Hematopoietic multipotent progenitor cell treated with erythropoietin and hydrocortisone succinate and interleukin-3 and kit ligand, for 17 days (in vitro differentiated cells): ENCODE results near the gene PET100.

Experiments used
- DNase-seq: peaks from one replicate; pipeline ENCODE4 v3.0.0-alpha.2; 2015; ENCODE audit warnings: low spot score

PET100 gene

DNA sequence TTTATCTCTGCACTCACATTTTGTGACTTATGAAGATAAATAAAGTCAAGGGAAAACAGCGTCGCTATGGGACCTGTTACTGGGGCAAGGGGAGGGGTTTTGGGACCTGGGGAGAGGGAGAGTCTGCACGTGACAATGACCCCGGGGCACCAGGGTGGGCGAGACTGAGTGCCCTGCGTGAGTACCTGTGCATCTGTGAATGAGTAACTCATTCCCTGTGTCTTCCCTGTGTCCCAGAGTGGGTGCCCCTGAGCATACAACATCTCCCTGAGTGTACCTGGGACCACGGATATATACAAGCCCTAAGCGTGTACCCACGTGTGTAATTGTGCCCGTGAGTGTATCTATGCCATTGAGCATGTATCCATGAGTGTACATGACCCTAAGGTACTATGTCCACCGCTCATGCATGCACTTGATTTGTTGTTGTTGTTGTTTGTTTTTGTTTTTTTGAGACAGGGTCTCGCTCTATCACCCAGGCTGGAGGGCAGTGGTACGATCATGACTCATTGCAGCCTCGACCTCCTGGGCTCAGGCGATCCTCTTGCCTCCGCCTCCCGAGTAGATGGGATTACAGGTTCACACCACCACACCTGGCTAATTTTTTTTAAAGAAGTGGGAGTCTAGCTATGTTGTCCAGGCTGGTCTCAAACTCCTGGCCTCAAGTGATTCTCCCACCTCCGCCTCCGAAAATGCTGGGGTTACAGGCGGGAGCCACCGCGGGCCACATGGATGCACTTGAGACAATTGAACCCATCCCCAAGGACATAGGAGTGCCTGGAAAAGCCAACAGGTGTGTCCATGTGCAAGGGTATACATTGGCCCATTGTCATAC lies 50.4 kb downstream of the PET100 start:
- DNase-seq: no peak

DNA sequence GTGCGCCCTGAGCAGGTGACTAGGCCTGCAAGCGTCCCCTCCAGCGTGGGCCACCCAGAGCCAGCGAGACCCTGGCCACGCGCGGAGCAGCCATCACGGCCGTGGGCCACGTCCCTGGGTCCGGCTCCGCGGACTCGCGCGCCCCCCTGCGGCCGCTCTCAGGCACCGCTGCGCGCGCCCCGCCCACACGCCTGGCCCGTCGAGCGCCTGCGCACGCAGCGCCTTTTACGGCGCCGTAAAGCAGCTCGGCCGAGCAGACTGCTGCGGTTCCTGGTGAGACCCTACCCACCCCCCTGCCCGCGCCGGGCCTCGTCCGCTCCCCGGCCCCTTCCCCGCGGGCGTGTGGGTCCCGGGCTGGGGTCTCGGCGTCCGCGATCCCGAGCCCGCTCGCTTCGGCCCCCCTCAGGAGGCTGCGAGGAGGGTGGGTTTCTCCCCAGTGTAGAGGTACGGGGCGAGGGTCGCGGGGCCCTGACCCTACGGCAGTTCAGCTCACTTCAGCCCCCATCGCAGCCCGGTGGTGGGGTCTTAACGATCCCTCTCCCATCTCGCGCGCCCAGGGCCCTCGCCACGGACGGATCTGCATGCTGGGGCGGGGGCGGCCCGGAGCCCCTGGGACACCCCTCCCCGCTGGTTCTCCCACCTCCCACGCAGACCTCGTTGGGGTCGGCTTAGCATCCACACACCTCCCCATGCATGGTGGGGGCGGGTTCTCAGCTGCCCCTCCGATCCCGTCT lies 51.2 kb downstream of the PET100 start, which contains the start of gene TRAPPC5:
Gene TRAPPC5, plus strand, starts transcription at position 228 of the 734 bp plus-strand sequence. CDS start 1,421 bp downstream, outside the sequence.
- DNase-seq: peak; percentile 91
